Right kidney (tissue), 9 donors: ENCODE measurements around the gene GOLGA8M.
A peak's percentile ranks its signal among the peaks of the same experiment; 100 is the strongest.
"Not testable (repeated sequence)": the region's sequence is repeated elsewhere in the genome, so short reads cannot be mapped to it uniquely, and the experiment has no call there.

Experiments
- DNase-seq: peaks from one replicate; pipeline ENCODE4 v3.0.0-alpha.2; 2016
- long read RNA-seq, 8 donors: transcript quantifications; one replicate each; lab custom pipeline, GENCODE V29; 2026

The GOLGA8M gene, protein sequence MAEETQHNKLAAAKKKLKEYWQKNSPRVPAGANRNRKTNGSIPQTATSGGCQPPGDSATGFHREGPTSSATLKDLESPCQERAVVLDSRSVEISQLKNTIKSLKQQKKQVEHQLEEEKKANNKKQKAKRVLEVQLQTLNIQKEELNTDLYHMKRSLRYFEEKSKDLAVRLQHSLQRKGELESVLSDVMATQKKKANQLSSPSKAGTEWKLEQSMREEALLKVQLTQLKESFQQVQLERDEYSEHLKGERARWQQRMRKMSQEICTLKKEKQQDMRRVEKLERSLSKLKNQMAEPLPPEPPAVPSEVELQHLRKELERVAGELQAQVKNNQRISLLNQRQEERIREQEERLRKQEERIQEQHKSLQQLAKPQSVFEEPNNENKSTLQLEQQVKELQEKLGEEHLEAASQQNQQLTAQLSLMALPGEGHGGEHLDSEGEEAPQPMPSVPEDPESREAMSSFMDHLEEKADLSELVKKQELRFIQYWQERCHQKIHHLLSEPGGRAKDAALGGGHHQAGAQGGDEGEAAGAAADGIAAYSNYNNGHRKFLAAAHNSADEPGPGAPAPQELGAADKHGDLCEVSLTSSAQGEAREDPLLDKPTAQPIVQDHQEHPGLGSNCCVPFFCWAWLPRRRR
- long read RNA-seq, donor 1, result 0 reads
- long read RNA-seq, donor 2, result 0 reads
- long read RNA-seq, donor 3, result 0 reads
- long read RNA-seq, donor 4, result 0 reads
- long read RNA-seq, donor 5, result 0 reads
- long read RNA-seq, donor 6, result 0 reads
- long read RNA-seq, donor 7, result 0 reads
- long read RNA-seq, donor 8, result 0 reads

DNA sequence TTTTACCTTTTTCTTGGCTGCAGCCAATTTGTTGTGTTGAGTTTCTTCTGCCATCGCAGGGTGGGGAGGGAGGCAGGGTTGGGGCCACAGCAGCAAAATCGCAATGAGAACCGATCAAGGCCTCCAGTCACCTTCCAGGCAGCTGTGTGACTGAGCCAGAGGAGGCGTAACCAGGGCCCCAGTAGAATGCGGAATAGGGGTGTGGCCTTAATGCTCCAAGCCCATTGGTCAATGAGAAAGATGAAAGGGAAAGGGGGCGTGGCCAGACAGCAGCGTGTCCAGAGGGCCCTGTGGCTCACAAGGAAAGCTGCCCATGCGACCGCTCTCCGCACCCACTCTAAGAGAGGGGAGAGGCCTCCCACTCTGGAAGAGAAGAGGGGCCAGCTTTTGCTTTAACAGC lies at the start of gene GOLGA8M:
Gene GOLGA8M (minus strand): TSS at position 152 of the 400 bp plus-strand sequence. CDS start 98 bp downstream, at position 54.
- DNase-seq, result not testable (repeated sequence)

DNA sequence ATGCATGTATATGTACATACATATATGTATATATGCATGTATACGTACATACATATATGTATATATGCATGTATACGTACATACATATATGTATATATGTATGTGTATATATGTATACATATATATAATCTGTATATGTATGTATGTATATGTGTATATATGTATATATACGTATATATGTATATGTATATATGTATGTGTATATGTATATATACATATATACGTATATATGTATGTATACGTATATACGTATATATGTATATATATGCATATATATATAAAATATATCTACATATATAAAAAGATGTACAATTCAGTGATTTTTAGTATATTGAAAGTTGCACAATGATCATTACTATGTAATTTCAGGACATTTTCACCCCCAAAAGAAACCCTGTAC lies 30.7 kb upstream of the GOLGA8M start:
- DNase-seq, result not testable (repeated sequence)

DNA sequence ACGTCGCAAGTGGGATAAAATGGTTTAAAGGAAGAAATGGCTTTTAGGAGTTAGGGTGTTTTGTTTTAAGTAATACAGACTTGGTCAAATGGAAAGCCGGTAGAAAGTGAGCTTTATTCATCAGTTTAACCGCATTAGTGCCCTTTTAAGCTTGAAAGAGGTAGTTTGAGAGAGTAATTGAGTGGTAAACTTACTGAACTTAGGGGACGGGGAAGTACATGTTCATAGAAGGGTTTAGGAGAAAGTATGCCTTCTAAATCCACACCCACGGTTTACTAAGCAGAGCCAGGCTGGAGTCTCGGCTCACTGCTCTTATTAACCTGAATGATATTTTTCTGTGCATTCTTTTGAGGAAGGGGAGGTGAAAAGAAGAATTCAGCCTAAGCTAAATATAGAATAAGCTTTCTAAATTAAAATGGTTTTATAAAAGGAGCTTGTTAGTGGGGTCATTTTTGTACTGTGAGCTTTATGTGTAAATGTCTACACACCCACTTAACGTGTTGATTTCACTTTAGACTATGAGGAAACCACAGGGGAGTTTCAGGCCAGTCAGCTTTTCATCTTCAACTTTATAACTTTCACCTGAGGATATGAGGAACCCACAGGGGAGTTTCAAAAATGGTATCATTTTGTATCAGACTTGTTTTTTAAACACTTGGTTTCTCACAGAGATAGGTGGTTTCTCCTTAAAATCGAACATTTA lies 26.5 kb upstream of the GOLGA8M start:
- DNase-seq, result not testable (repeated sequence)

DNA sequence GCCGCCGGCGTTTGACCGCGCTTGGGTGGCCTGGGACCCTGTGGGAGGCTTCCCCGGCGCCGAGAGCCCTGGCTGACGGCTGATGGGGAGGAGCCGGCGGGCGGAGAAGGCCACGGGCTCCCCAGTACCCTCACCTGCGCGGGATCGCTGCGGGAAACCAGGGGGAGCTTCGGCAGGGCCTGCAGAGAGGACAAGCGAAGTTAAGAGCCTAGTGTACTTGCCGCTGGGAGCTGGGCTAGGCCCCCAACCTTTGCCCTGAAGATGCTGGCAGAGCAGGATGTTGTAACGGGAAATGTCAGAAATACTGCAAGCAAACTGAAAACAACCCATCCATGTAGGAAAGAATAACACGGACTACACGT lies 26.0 kb upstream of the GOLGA8M start:
- not testable (repeated sequence) for DNase-seq

DNA sequence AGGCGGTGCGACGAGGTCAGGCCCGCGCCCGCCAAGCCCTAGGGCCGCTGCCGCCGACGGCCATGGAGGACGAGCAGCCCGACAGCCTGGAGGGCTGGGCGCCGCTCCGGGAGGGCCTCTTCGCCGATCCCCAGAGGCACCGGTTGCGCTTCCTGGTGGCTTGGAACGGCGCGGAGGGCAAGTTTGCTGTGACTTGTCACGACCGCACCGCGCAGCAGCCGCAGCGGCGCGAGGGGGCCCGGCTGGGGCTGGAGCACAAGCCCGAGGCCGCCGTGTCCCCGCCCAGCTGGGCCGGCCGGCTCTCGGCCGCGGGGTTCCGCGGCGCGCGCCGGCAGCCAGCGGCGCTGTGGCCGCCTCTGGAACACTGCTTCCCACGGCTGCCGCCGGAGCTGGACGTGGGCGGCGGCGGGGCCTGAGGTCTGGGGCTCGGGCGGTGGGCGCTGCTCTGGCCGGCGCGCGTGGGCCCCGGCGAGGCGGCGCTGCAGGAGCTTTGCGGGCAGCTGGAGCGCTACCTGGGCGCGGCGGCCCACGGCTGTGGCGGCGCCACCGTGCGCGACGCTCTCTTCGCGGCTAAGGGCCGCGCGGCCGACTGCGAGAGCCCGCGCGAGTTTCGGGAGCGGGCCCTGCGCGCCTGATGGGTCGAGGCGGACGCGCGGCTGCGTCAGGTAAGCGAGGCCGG lies 25.4 kb upstream of the GOLGA8M start:
- peak; percentile 72 for DNase-seq

DNA sequence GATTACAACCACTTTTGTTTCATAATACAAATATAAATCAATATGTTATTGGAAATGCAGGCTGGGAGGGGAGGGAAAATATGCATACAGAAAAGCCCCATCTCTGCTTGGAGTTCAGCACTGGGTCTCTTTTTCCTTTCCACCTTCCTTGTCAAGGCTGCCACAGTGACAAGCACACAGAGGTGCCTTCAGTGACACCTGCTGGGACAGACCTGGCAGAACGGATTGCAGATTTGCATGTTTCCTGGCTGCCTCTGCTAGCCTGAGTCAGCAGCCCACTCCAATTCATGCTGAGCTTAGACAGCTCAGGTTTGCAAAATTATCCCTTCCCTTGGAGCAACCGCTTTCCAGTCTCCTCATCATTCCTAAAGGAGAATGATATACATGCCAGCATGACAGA lies 15.8 kb upstream of the GOLGA8M start:
- DNase-seq, result not testable (repeated sequence)

DNA sequence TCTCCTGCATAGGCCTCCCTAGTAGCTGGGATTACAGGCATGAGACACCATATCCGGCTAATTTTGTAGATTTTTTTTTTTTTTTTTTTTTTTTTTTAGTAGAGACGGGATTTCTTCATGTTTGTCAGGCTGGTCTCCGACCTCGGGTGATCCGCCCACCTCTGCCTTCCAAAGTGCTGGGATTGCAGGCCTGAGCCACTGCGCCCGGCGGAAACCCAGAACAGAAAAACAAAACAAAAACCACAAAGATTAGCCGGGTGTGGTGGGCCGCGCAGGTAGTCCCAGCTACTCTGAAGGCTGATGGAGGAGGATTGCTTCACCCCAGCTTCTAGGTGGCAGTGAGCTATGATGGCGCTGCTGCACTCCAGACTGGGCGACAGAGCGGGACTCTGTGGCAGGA lies 14.8 kb upstream of the GOLGA8M start:
- DNase-seq, result not testable (repeated sequence)

DNA sequence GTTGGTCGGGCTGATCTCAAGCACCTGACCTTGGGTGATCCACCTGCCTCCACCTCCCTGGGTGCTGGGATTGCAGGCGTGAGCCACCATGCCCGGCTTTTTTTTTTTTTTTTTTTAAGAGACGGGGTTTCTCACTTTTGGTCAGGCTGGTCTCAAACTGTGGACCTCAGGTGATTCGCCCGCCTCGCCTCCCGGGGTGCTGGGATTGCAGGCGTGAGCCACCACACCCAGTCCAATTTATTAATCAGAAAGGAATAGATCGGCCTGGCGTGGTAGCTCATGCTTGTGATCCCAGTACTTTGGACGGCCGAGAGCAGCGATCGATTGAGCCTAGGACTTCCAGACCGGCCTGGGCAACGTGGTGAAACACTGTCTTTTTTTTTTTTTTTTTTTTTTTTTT lies 13.9 kb upstream of the GOLGA8M start:
- no peak for DNase-seq

DNA sequence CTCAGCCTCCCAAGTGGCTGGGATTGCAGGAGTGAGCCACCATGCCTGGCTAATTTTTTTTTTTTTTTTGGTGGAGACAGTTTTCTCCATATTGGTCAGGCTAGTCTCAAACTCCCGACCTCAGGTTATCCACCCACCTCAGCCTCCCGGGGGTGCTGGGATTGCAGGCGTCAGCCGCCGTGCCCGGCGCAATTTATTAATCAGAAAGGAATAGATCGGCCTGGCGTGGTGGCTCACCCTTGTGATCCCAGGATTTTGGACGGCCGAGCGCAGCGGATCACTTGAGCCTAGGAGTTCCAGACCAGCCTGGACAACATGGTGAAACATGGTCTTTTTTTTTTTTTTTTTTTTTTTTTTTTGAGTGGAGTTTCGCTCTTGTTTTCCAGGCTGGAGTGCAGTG lies 13.3 kb upstream of the GOLGA8M start:
- no peak for DNase-seq

DNA sequence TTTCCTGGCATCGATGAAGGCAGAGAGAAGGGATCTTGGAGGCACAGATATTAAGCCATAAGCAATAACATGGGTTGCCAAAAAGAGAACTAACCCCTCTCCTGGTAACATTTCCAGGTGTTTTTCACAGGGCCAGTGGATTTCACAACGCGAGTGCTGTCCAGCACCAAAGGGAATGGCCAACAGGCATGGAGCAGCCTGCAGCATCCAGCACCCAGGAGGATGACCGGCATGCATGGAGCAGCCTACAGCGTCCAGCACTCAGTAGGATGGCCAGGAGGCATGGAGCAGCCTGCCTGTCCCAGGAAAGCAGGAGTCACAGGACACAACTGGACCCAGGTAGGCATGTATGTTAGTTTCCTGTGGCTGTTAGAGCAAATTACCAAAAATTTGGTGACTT lies 11.8 kb upstream of the GOLGA8M start:
- not testable (repeated sequence) for DNase-seq

DNA sequence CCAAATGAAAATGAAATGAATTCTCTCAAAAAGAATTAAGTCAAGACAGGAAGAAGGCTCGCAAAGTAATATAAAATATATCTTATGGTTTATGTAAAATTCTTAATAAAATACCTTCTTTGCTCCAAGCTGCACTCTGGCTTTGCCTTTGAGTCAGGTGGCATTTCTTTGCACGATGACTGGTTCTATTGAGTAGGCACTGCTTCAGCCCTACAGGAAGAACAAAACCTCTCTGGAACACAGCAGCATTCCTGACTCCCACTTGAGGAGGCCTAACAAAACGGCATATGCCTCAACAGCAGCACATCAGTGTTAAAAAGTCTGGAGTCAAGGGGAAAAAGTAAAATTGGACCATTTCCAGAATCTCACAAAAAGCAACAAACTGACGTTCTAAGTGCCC lies 7.4 kb upstream of the GOLGA8M start:
- not testable (repeated sequence) for DNase-seq

DNA sequence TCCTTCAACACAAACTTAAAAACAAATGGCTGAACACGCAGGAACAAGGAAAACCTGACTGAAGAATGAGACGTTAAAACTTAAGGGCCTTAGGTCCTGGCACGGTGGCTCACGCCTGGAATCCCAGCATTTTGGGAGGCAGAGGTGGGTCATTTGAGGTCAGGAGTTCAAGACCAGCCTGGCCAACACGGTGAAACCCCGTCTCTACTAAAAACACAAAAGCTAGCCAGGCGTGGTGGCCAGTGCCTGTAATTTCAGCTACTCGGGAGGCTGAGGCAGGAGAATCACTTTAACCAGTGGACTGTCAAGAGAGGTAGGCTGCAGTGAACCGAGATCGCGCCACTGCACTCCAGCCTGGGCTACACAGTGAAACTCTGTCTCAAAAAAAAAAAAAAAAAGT lies 6.4 kb upstream of the GOLGA8M start:
- not testable (repeated sequence) for DNase-seq

DNA sequence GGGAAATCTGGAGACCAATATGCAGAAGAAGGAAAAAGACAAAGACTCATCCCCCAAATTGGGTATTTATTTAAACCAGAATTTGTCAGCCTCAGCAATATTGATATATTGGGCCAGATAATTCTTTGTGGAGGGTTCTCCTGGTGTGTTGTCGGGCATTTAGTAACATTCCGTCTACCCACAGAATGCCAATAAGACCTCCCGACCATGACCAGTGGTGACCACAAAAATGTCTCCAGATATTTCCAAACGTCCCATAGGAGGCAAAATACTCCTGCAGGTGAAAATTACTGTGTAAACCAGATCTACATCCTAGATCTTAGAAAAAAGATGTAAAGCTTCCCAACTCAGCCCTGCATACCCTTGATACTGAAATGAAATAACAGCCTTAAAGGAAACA lies 2.0 kb upstream of the GOLGA8M start:
- DNase-seq, result not testable (repeated sequence)

DNA sequence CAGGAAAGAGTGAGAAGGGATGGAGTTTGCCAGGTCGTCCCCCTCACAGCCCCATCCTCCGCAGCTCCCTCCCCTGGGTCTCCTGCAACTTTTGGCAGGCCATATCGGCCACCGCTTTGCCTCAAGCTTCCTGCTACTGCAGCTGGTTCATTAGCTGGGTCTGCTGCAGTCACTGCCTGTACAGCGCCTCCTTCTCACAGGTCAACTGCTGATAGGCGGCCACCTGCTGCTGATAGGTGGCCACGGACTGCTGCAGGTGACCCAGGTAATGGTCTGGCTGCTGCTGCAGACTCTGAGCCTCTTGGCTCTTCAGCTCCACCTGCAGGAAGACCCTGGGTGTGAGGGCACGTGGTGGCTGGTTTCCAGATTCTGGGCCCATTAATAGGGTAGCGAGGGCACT lies 8.3 kb downstream of the GOLGA8M start:
- not testable (repeated sequence) for DNase-seq

DNA sequence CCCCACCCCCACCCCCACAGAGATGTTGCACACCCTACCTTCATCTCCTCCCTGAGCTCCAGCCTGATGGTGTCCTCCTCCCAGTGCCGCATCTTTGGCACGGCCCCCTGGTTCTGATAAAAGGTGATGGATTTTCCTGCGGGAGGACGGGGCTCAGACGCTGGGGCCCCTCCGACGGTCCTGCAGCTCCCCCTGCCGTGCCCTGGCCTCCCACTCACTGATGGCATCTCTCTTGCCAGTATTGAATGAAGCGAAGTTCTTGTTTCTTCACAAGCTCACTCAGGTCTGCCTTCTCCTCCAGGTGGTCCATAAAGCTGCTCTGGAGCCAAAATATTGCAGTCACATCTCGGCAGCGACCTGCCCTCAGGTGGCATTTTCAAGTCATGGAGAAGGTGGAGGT lies 9.8 kb downstream of the GOLGA8M start:
- not testable (repeated sequence) for DNase-seq

DNA sequence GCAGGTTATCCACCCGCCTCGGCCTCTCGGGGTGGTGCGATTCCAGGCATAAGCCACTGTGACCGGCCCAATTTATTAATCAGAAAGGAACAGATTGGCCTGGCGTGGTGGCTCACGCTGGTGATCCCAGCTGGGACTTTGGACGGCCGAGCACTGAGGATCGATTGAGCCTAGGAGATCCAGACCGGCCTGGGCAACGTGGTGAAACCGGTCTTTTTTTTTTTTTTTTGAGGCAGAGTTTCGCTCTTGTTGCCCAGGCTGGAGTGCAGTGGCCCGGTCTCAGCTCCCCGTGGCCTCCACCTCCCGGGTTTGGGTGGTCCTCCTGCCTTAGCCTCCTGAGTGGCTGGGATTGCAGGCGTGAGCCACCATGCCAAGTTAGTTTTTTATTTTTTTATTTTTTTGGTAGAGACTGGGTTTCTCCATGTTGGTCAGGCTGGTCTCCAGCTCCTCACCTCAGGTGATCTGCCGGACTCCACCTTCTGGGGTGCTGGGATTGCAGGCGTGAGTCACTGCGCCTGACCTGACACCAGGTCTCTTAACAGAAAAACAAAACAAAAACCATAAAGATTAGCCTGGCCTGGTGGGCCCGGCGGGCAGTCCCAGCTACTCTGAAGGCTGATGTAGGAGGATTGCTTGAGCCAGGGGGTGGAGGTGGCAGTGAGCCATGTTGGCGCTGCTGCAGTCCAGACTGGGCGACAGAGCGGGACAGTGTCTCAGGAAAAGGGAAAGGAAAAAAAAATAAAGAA lies 18.0 kb downstream of the GOLGA8M start:
- not testable (repeated sequence) for DNase-seq

DNA sequence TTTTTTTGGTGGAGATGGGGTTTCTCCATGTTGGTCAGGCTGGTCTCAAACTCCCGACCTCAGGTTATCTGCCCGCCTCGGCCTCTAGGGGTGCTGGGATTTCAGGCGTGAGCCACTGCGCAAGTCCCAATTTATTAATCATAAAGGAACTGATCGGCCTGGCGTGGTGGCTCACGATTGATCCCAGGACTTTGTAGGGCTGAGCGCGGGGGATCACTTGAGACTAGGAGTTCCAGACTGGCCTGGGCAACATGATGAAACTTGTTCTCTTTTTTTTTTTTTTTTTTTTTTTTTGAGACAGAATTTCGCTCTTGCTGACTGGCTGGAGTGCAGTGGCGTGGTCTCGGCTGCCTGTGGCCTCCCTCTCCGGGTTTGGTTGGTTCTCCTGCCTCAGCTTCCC lies 19.2 kb downstream of the GOLGA8M start:
- not testable (repeated sequence) for DNase-seq

DNA sequence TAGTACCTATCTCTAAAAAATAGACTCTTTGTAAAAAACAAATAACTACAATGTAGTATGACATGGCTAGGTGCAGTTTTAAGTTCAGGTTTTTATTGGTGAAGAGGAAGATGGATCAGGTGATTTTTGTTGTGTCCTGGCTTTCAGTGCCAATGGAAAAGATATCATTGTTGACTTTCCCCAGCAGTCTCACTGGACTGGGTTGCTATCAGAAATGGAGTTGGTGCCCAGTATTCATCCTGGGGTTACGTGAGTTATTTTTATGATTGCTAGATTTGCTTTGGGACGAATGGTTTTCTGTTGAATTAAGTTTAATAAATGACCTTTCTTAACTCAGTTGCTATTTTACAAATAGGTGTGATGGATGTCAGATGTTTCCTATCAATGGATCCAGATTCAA lies 38.7 kb downstream of the GOLGA8M start:
- DNase-seq, result not testable (repeated sequence)

DNA sequence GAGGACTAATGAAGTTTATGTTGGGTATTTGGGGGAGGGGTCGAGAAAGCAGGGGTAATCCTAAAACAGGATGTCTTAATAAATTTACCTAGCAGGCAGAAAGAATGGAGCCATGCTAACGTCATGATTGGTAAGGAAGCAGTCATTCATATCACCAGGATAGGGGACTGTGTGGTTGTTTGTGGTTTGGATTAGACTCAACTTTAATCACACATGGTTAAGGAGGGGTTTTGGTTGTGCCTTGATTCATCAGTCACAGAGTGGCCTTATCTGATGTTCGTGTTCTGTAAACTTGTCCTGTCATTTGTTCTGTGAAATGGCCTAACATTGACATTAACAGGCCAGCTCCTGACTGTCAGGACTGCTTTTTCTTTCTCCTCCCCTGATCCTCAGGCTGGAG lies 40.1 kb downstream of the GOLGA8M start:
- not testable (repeated sequence) for DNase-seq

DNA sequence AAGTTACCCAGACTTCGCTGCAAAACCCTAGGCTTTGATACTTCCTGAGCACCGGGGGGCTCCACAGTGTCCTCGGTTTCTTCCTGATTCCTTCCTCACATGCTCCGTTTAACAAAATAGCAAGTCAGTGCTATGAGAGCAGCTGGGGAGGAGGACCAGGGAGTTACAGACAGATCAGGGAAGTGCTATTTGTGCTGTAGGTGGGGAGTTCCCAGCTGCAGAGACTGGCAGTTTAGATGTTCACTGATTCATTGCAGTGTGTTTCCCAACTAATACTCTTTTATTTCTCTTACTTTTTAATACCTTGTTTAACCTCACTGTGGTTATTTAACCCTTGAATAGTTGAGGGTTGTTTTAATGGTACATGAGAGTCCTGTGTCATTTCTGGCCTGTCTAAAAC lies 45.8 kb downstream of the GOLGA8M start:
- DNase-seq, result not testable (repeated sequence)

DNA sequence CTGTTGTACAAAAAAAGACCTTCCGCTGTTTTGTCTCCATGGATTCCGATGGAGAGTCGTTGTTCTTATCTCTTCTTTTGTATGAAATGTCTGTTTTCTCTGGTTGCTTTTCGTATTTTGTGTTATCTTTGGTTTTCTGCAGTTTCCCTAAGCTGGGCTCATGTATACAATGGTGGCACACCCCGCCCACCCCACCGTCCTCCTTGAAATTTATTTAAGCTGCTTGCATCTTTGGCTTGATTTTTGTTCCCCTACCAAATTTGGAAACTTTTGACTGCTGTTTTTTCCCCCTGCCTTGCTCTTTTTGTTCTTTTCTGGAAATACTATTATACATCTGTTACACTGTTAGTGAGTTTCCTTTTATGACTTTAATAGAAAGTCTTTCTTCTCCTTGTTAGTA lies 47.6 kb downstream of the GOLGA8M start:
- not testable (repeated sequence) for DNase-seq

DNA sequence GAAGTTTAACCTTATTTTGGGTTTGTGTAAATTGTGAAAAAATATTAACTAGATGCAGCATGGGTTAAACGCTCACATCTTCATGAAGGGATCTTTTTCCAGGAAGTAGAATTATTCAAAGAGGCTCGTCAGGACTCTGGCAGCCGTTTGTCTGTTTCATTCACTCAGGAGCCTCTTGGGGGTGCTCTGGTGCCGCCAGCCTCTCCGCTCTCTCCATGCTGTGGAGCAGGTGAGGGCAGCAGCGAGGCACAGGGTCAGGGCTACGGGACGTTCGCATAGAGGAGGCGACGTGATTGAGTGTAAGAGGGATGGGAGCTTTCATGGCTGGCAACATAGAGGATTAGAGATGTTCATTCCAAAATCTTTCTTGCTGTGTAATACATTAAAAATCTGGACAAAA lies 48.5 kb downstream of the GOLGA8M start:
- not testable (repeated sequence) for DNase-seq
